ENCODE results near the gene LENEP. TPM values are rescaled to one million over a fixed set of nuclear protein-coding genes. Genes with fewer than 3 reads are reported as not detected.

Gene LENEP
- total RNA-seq, 1 donor from 2014 or later, result 0.72 TPM

DNA sequence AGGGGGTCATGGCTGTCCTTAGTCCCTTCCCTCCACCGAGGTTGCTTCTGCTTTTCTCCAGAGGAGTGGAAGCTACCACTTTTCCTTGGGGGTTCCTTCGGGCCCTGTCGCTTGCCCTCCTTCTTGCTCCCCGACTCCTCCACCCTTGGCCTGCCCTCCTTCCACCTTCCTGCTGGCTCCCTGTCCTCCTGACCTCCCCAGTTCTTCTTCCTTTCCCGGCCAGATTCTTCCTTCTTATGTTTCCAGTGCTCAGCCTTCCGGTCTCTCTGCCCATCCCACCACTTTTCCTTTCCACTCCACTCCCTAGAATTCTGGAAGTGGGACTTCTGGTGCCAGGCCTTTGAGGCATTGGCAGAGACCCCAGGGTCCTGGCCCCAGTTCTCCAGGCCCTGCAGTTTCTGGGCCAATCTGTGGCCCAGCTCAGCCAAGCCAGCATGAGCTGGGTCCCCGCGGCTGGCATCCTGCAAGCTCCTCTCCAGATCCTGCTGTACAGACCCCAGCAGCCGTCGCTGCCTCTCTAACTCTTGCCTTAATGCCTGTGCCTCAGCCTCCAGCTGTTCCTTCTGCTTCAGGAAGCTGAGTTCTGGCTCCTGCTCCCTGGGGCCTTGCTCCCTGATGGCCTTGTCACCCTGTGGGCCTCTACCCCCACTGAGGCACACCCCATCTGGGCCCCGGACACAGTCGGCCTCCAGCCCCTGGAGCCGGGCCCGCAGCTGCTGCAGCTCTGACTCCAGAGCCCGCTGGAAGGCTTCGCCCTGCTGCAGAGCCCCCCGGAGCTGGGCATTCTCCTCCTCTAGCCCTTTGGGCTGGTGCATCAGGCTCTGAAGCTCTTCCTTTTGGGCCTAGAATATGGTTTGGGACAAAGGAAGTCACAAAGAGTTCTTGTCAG, 47.2 kb upstream of the LENEP start:
- DNase-seq (ENCODE audit: low spot score), result no peak
- no peak for TF ChIP-seq CTCF (IDR thresholded peaks at IDR 0.05)
- H3K4me1 Mint-ChIP-seq (ENCODE audit: low read depth), result peaks cover 9% of the 10 kb centered on the region
- no peak overlapping the region for H3K27ac Mint-ChIP-seq (ENCODE audit: unreplicated experiment)
- H3K4me3 Mint-ChIP-seq (ENCODE audit: unreplicated experiment), result no peak overlapping the region
- no peaks in the 10 kb centered on the region for H3K9me3 Mint-ChIP-seq (ENCODE audit: low read depth)
- no peaks in the 10 kb centered on the region for H3K27me3 Mint-ChIP-seq (ENCODE audit: low read depth)
- peaks cover 12% of the 10 kb centered on the region for H3K36me3 Mint-ChIP-seq (ENCODE audit: low read depth)

- Mint-ChIP-seq H3K27ac (ENCODE audit: unreplicated experiment) (no peak overlapping the region), H3K9me3 (ENCODE audit: low read depth) (no peaks in the 10 kb centered on the region), H3K4me3 (ENCODE audit: unreplicated experiment) (no peak overlapping the region), H3K4me1 (ENCODE audit: low read depth) (peaks cover 17% of the 10 kb centered on the region), H3K27me3 (ENCODE audit: low read depth) (no peaks in the 10 kb centered on the region), H3K36me3 (ENCODE audit: low read depth) (peaks cover 12% of the 10 kb centered on the region)
- TF ChIP-seq CTCF (IDR thresholded peaks at IDR 0.05), result no peak
- DNase-seq (ENCODE audit: low spot score), result no peak
These were observed 45.3 kb upstream of the LENEP start for GRCh38 chr1:154948079-154948478.

GRCh38 chr1:154951901-154952657, 41.3 kb upstream of the LENEP start:
- TF ChIP-seq CTCF (IDR thresholded peaks at IDR 0.05), result no peak
- H3K9me3 Mint-ChIP-seq (ENCODE audit: low read depth), result no peaks in the 10 kb centered on the region
- H3K27ac Mint-ChIP-seq (ENCODE audit: unreplicated experiment), result no peak overlapping the region
- H3K4me3 Mint-ChIP-seq (ENCODE audit: unreplicated experiment), result no peak overlapping the region
- peaks cover 9% of the 10 kb centered on the region for H3K36me3 Mint-ChIP-seq (ENCODE audit: low read depth)
- no peak for DNase-seq (ENCODE audit: low spot score)
- no peaks in the 10 kb centered on the region for H3K27me3 Mint-ChIP-seq (ENCODE audit: low read depth)
- peaks cover 38% of the 10 kb centered on the region for H3K4me1 Mint-ChIP-seq (ENCODE audit: low read depth)

GRCh38 chr1:154952664-154953063, 40.7 kb upstream of the LENEP start:
- no peak for DNase-seq (ENCODE audit: low spot score)
- H3K36me3 Mint-ChIP-seq (ENCODE audit: low read depth), result peaks cover 8% of the 10 kb centered on the region
- H3K9me3 Mint-ChIP-seq (ENCODE audit: low read depth), result no peaks in the 10 kb centered on the region
- H3K4me1 Mint-ChIP-seq (ENCODE audit: low read depth), result peaks cover 44% of the 10 kb centered on the region
- H3K4me3 Mint-ChIP-seq (ENCODE audit: unreplicated experiment), result no peak overlapping the region
- TF ChIP-seq CTCF (IDR thresholded peaks at IDR 0.05), result no peak
- H3K27me3 Mint-ChIP-seq (ENCODE audit: low read depth), result no peaks in the 10 kb centered on the region
- H3K27ac Mint-ChIP-seq (ENCODE audit: unreplicated experiment), result no peak overlapping the region

DNA sequence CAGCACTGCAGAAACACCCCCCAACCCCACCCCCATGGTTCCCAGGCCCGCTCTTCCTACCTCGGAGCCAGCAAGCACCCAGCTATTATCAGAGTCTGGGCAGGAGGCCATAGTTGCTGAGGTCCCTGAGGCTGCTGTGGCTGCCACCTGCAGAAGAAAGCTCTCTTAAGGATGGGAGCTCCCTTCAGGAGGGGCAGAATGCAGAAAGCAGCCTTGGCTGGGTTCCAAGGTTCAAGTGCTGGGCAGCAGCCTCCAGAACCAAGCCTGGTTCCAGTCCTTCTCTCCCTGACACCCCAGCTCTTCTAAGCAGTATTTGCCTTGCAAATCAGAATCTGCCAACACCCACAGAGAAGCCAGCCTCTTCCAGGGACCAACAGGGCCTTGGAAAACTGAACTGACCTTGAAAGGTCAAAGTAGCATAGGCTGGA, 39.8 kb upstream of the LENEP start:
- peaks cover 6% of the 10 kb centered on the region for H3K36me3 Mint-ChIP-seq (ENCODE audit: low read depth)
- no peak for TF ChIP-seq CTCF (IDR thresholded peaks at IDR 0.05)
- no peaks in the 10 kb centered on the region for H3K27me3 Mint-ChIP-seq (ENCODE audit: low read depth)
- H3K4me1 Mint-ChIP-seq (ENCODE audit: low read depth), result peaks cover 44% of the 10 kb centered on the region
- no peak overlapping the region for H3K27ac Mint-ChIP-seq (ENCODE audit: unreplicated experiment)
- no peak overlapping the region for H3K4me3 Mint-ChIP-seq (ENCODE audit: unreplicated experiment)
- DNase-seq (ENCODE audit: low spot score), result no peak
- H3K9me3 Mint-ChIP-seq (ENCODE audit: low read depth), result no peaks in the 10 kb centered on the region
